CD14-positive monocyte (primary cell): Measurements from ENCODE around the gene GSK3A. TPM values are rescaled to one million over a fixed set of nuclear protein-coding genes. Genes with fewer than 3 reads are reported as not detected.

Experiments used
- DNase-seq, 3 donors: peaks; one replicate each; pipeline ENCODE4 v3.0.0-alpha.2; 2011 to 2022
- H2AFZ ChIP-seq: 2 replicates; pipeline ENCODE4 v1.6.0; 2012; ENCODE audit warnings: mild to moderate bottlenecking, low read depth, low read length, inconsistent platforms; ENCODE audit not compliant: insufficient read depth, poor library complexity, severe bottlenecking
- H3K27ac ChIP-seq, 2 donors: 1 replicate in 1 of 2; 2 replicates in 1 of 2; pipeline ENCODE4 v1.5.1; 2012 to 2013; ENCODE audit warnings: low read length in 2 of 2, control low read depth in 1 of 2, inconsistent platforms in 1 of 2, low read depth in 1 of 2, mild to moderate bottlenecking in 1 of 2
- H3K27me3 ChIP-seq, 2 donors: one replicate each; pipeline versions ENCODE4 v1.6.0 to v1.6.1; 2011 to 2013; ENCODE audit warnings: low read length in 2 of 2; ENCODE audit not compliant: control insufficient read depth in 2 of 2, insufficient read depth in 2 of 2
- H3K36me3 ChIP-seq, 2 donors: replicated peaks in 1 of 2; 1 replicate in 1 of 2; 2 replicates in 1 of 2; pipeline versions ENCODE4 v1.5.1 to v1.6.1; 2012 to 2013; ENCODE audit warnings: low read length in 2 of 2, control low read depth in 1 of 2, inconsistent platforms in 1 of 2, mild to moderate bottlenecking in 1 of 2; ENCODE audit not compliant: insufficient read depth in 2 of 2, control insufficient read depth in 1 of 2
- H3K4me1 ChIP-seq, 2 donors: 1 replicate in 1 of 2; 2 replicates in 1 of 2; pipeline versions ENCODE4 v1.5.1 to v1.6.1; 2012 to 2013; ENCODE audit warnings: low read length in 2 of 2, control low read depth in 1 of 2, inconsistent platforms in 1 of 2, mild to moderate bottlenecking in 1 of 2, moderate library complexity in 1 of 2; ENCODE audit not compliant: insufficient read depth in 2 of 2, control insufficient read depth in 1 of 2
- H3K4me2 ChIP-seq: replicated peaks from 2 replicates; pipeline ENCODE3; 2012; ENCODE audit warnings: low read length, moderate library complexity, mild to moderate bottlenecking; ENCODE audit not compliant: poor library complexity, severe bottlenecking; ENCODE audit errors: extremely low read depth
- H3K4me3 ChIP-seq, 3 experiments: fragments of 200-600 bp in 1 of 3; sonication (generic) in 1 of 3; replicated peaks in 1 of 3; 1 replicate in 2 of 3; 2 replicates in 1 of 3; pipeline ENCODE4 v1.5.1; 2011 to 2013; ENCODE audit warnings: low read length in 3 of 3, mild to moderate bottlenecking in 3 of 3, control low read depth in 2 of 3, low read depth in 2 of 3, inconsistent platforms in 1 of 3, moderate library complexity in 1 of 3
- H3K79me2 ChIP-seq: 2 replicates; pipeline ENCODE4 v1.6.0; 2012; ENCODE audit warnings: mild to moderate bottlenecking, control low read depth, inconsistent platforms, low read length, moderate library complexity; ENCODE audit not compliant: insufficient read depth
- H3K9ac ChIP-seq: 2 replicates; pipeline ENCODE4 v1.6.0; 2017; ENCODE audit warnings: low read length, mild to moderate bottlenecking; ENCODE audit not compliant: insufficient read depth, poor library complexity, severe bottlenecking
- H3K9me3 ChIP-seq, 2 donors: replicated peaks in 1 of 2; 1 replicate in 1 of 2; 2 replicates in 1 of 2; pipeline versions ENCODE4 v1.5.1 to v1.6.1; 2012 to 2013; ENCODE audit warnings: low read length in 2 of 2, control low read depth in 1 of 2; ENCODE audit not compliant: control insufficient read depth in 1 of 2, insufficient read depth in 1 of 2
- H4K20me1 ChIP-seq: 2 replicates; pipeline ENCODE4 v1.6.0; 2012; ENCODE audit warnings: mild to moderate bottlenecking, low read length, control low read depth, moderate library complexity; ENCODE audit not compliant: insufficient read depth
- H3K27ac Mint-ChIP-seq, 7 donors: one replicate each; pipeline ENCODE4 v1.8.0; 2020; ENCODE audit warnings: mild to moderate bottlenecking in 7 of 7, mixed read lengths in 7 of 7, moderate library complexity in 6 of 7, inconsistent platforms in 2 of 7
- H3K27me3 Mint-ChIP-seq, 3 donors: one replicate each; pipeline ENCODE4 v1.8.0; 2021 to 2022; ENCODE audit warnings: low read depth in 3 of 3, mild to moderate bottlenecking in 3 of 3, mixed read lengths in 3 of 3, moderate library complexity in 3 of 3, inconsistent platforms in 1 of 3
- H3K36me3 Mint-ChIP-seq, 2 donors: one replicate each; pipeline ENCODE4 v1.8.0; 2020; ENCODE audit warnings: mixed read lengths in 2 of 2, inconsistent platforms in 1 of 2, mild to moderate bottlenecking in 1 of 2
- H3K4me1 Mint-ChIP-seq: one replicate; pipeline ENCODE4 v1.8.0; 2020; ENCODE audit warnings: mild to moderate bottlenecking, mixed read lengths
- H3K4me3 Mint-ChIP-seq, 2 donors: one replicate each; pipeline ENCODE4 v1.8.0; 2020; ENCODE audit warnings: mild to moderate bottlenecking in 2 of 2, mixed read lengths in 2 of 2, moderate library complexity in 1 of 2
- H3K9me3 Mint-ChIP-seq, 7 donors: one replicate each; pipeline ENCODE4 v1.8.0; 2020 to 2022; ENCODE audit warnings: mixed read lengths in 7 of 7, mild to moderate bottlenecking in 6 of 7, moderate library complexity in 6 of 7, inconsistent platforms in 2 of 7
- WGBS: methylation state at CpG from one replicate; pipeline ENCODE4 v1.1.5; 2013; ENCODE audit warnings: missing lambda C conversion rate; ENCODE audit not compliant: insufficient coverage; 5-methylcytosine and 5-hydroxymethylcytosine counted together
- intact Hi-C, 2 donors: fragments of 100-400 bp; cut with micrococcal nuclease; formaldehyde crosslinking; loops; one replicate each; pipeline versions ENCODE4 v1.15.0 to v1.15.1; 2023
- polyA plus RNA-seq, 3 donors: library from polyadenylated mRNA; depleted of rRNA in 1 of 3; unstranded in 2 of 3; stranded (reverse) in 1 of 3; fragments of 300-500 nt in 2 of 3; fragments of >200 nt in 1 of 3; fragmentation: Illumina TruSeq in 2 of 3; gene quantifications; 1 replicate in 2 of 3; 2 replicates in 1 of 3; pipeline ENCODE4 v1.2.3, GENCODE V29; 2012 to 2021
- TF ChIP-seq, protein P1 (sequence below): fragments of 200-600 bp; IDR thresholded peaks from one replicate; pipeline ENCODE4 v1.8.0; 2022; ENCODE audit warnings: antibody characterized with exemption, mild to moderate bottlenecking

GSK3A gene
- polyA plus RNA-seq, 3 donors: 12.3 to 47.2 (median 14.9) TPM

DNA sequence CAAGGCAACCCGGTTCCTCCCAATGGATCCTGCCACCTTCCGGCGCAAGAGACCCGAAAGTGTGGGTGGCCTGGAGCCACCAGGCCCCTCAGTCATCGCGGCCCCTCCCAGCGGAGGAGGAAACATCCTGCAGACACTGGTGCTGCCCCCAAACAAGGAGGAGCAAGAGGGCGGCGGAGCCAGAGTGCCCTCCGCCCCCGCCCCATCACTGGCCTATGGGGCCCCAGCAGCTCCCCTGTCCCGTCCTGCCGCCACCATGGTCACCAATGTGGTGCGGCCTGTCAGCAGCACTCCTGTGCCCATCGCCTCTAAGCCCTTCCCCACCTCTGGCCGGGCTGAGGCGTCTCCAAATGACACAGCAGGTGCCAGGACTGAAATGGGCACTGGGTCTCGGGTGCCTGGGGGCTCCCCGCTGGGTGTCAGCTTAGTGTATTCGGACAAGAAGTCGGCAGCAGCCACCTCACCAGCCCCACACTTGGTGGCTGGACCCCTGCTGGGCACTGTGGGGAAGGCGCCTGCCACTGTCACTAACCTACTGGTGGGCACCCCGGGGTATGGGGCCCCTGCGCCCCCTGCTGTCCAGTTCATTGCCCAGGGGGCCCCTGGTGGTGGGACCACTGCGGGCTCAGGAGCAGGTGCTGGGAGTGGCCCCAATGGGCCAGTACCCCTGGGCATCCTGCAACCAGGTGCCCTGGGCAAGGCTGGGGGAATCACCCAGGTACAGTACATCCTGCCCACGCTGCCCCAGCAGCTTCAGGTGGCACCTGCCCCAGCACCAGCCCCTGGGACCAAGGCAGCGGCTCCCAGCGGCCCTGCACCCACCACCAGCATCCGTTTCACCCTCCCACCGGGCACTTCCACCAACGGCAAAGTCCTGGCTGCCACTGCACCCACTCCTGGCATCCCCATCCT, 48.4 kb upstream of the GSK3A start:
- Mint-ChIP-seq H3K9me3 (no peaks in the 10 kb centered on the region), H3K27me3 (peaks cover 0 to 3% (median 0%) of the 10 kb centered on the region in 3 donors), H3K27ac (no peak overlapping the region), H3K36me3 (peaks cover 59 to 81% of the 10 kb centered on the region in 2 donors), H3K4me1 (peaks cover 21% of the 10 kb centered on the region), H3K4me3 (no peak overlapping the region)
- TF ChIP-seq, protein P1, sequence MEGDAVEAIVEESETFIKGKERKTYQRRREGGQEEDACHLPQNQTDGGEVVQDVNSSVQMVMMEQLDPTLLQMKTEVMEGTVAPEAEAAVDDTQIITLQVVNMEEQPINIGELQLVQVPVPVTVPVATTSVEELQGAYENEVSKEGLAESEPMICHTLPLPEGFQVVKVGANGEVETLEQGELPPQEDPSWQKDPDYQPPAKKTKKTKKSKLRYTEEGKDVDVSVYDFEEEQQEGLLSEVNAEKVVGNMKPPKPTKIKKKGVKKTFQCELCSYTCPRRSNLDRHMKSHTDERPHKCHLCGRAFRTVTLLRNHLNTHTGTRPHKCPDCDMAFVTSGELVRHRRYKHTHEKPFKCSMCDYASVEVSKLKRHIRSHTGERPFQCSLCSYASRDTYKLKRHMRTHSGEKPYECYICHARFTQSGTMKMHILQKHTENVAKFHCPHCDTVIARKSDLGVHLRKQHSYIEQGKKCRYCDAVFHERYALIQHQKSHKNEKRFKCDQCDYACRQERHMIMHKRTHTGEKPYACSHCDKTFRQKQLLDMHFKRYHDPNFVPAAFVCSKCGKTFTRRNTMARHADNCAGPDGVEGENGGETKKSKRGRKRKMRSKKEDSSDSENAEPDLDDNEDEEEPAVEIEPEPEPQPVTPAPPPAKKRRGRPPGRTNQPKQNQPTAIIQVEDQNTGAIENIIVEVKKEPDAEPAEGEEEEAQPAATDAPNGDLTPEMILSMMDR: peak; percentile 72
- peak in 2 of 3 donors; percentile 36 to 38 for DNase-seq
- intact Hi-C loops: loop anchor here in 1 of 2 donors (10.0 kb wide), 1 partner anchor 186 kb away; no protein-coding TSS in a partner anchor
- Histone ChIP-seq H3K4me1 (peaks cover 17 to 26% of the 10 kb centered on the region in 2 donors), H3K4me3 (no peak overlapping the region), H4K20me1 (peaks cover 84% of the 10 kb centered on the region), H3K4me2 (no peak overlapping the region), H2AFZ (no peak overlapping the region), H3K9ac (no peak overlapping the region), H3K27ac (no peak overlapping the region), H3K36me3 (peaks cover 78 to 86% of the 10 kb centered on the region in 2 donors), H3K79me2 (peaks cover 17% of the 10 kb centered on the region), H3K27me3 (no peaks in the 10 kb centered on the region), H3K9me3 (no peaks in the 10 kb centered on the region)
- WGBS: 88% methylated on average over 28 of the region's 31 CpGs

DNA sequence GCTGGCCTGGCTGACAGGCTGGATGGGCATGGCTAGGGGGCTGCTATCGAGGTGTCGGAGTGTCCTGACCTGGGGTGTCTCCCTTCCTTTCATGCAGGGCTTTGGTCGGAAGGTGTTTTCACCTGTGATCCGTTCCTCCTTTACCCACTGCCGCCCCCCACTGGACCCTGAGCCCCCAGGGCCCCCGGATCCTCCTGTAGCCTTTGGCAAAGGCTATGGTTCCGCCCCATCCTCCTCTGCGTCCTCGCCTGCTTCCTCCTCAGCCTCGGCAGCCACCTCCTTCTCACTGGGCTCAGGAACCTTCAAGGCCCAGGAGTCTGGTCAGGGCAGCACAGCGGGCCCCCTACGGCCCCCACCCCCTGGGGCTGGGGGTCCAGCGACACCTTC, 47.7 kb upstream of the GSK3A start:
- Histone ChIP-seq H4K20me1 (peaks cover 88% of the 10 kb centered on the region), H2AFZ (no peak overlapping the region), H3K4me1 (peaks cover 24 to 32% of the 10 kb centered on the region in 2 donors), H3K79me2 (peaks cover 23% of the 10 kb centered on the region), H3K36me3 (peaks cover 76 to 80% of the 10 kb centered on the region in 2 donors), H3K4me2 (no peak overlapping the region), H3K9me3 (no peaks in the 10 kb centered on the region), H3K27ac (peak overlapping the region in 1 of 2 donors; percentile 15), H3K27me3 (no peaks in the 10 kb centered on the region), H3K9ac (no peak overlapping the region), H3K4me3 (no peak overlapping the region)
- peak overlapping the region in 1 of 7 donors; percentile 25 for H3K27ac Mint-ChIP-seq
- intact Hi-C loops: loop anchor here in 1 of 2 donors (10.0 kb wide), 1 partner anchor 185 kb away; no protein-coding TSS in a partner anchor
- H3K4me3 Mint-ChIP-seq: no peak overlapping the region
- no peak for DNase-seq
- H3K27me3 Mint-ChIP-seq: peaks cover 0 to 5% (median 0%) of the 10 kb centered on the region in 3 donors
- 89% methylated on average over 11 of the region's 13 CpGs for WGBS
- TF ChIP-seq, protein P1: no peak
- peaks cover 59 to 79% of the 10 kb centered on the region in 2 donors for H3K36me3 Mint-ChIP-seq
- H3K9me3 Mint-ChIP-seq: no peaks in the 10 kb centered on the region
- H3K4me1 Mint-ChIP-seq: peaks cover 28% of the 10 kb centered on the region
